Uterus (tissue), 4 donors: Measurements from ENCODE around the gene DDX5. TPM values are rescaled to one million over a fixed set of nuclear protein-coding genes. Genes with fewer than 3 reads are reported as not detected.
"Not testable (repeated sequence)": the region's sequence is repeated elsewhere in the genome, so short reads cannot be mapped to it uniquely, and the experiment has no call there.

ENCODE experiments used
- DNase-seq, 2 donors: peaks; one replicate each; pipeline ENCODE4 v3.0.0-alpha.2; 2019 to 2020
- H3K27ac ChIP-seq, 2 donors: fragments of 200-600 bp; sonication (generic); 1 replicate in 1 of 2; 2 replicates in 1 of 2; pipeline ENCODE4 v1.5.1; 2016 to 2018
- H3K27me3 ChIP-seq, 2 donors: fragments of 200-600 bp; sonication (generic); one replicate each; pipeline ENCODE4 v1.5.1; 2018 to 2019; ENCODE audit warnings: control low read depth in 1 of 2
- H3K36me3 ChIP-seq, 2 donors: fragments of 200-600 bp; sonication (generic); one replicate each; pipeline ENCODE4 v1.5.1; 2019; ENCODE audit warnings: control low read depth in 1 of 2
- H3K4me1 ChIP-seq, 2 donors: fragments of 200-600 bp; sonication (generic); one replicate each; pipeline ENCODE4 v1.5.1; 2018 to 2019; ENCODE audit warnings: control low read depth in 1 of 2
- H3K4me3 ChIP-seq, 2 donors: fragments of 200-600 bp; sonication (generic); 1 replicate in 1 of 2; 2 replicates in 1 of 2; pipeline ENCODE4 v1.5.1; 2018 to 2019; ENCODE audit warnings: mild to moderate bottlenecking in 1 of 2
- H3K9me3 ChIP-seq, 2 donors: fragments of 200-600 bp; sonication (generic); one replicate each; pipeline ENCODE4 v1.5.1; 2019; ENCODE audit warnings: control low read depth in 1 of 2
- CTCF ChIP-seq, 4 experiments: fragments of 200-600 bp in 2 of 4; fragments of 450-650 bp in 2 of 4; sonication (generic) in 2 of 4; IDR thresholded peaks; one replicate each; pipeline ENCODE4 v1.5.1; 2016 to 2019; ENCODE audit warnings: antibody characterized with exemption in 4 of 4, mild to moderate bottlenecking in 2 of 4, moderate library complexity in 1 of 4
- POLR2A ChIP-seq, 2 donors: fragments of 450-650 bp; IDR thresholded peaks; one replicate each; pipeline ENCODE4 v1.6.1; 2016; ENCODE audit warnings: antibody characterized with exemption in 2 of 2, mild to moderate bottlenecking in 1 of 2, moderate library complexity in 1 of 2
- intact Hi-C: fragments of 100-400 bp; cut with DNase I; formaldehyde crosslinking; loops from one replicate; pipeline ENCODE4 v1.15.1; 2023; ENCODE audit warnings: low total_unique reads
- total RNA-seq, 4 donors: library from RNA; depleted of rRNA in 3 of 4; stranded (reverse); fragments of >200 nt in 3 of 4; gene quantifications; one replicate each; pipeline versions ENCODE4 v1.1.0 to v1.2.4, GENCODE V29; 2014 to 2023
- donor health status: DM: yes; HTN: yes; CAD: no.

Gene DDX5
- total RNA-seq, 4 donors from 2014 or later, result 576 to 943 (median 602) TPM

GRCh38 chr17:64466019-64466735 lies 39.9 kb downstream of the DDX5 start:
- Histone ChIP-seq H3K4me3 (no peak overlapping the region), H3K36me3 (no peaks in the 10 kb centered on the region), H3K27ac (no peak overlapping the region), H3K4me1 (no peaks in the 10 kb centered on the region), H3K27me3 (no peaks in the 10 kb centered on the region), H3K9me3 (no peaks in the 10 kb centered on the region)
- intact Hi-C loops, result no loop called here
- no peak for TF ChIP-seq CTCF (IDR thresholded peaks at IDR 0.05)
- TF ChIP-seq POLR2A (IDR thresholded peaks at IDR 0.05), result no peak
- no peak for DNase-seq

GRCh38 chr17:64461788-64462187 lies 44.3 kb downstream of the DDX5 start:
- H3K4me1 ChIP-seq, result no peaks in the 10 kb centered on the region
- DNase-seq, result no peak
- intact Hi-C loops, result no loop called here
- H3K27ac ChIP-seq, result no peak overlapping the region
- no peaks in the 10 kb centered on the region for H3K27me3 ChIP-seq
- no peak overlapping the region for H3K4me3 ChIP-seq
- no peaks in the 10 kb centered on the region for H3K9me3 ChIP-seq
- no peak for TF ChIP-seq CTCF (IDR thresholded peaks at IDR 0.05)
- no peak for TF ChIP-seq POLR2A (IDR thresholded peaks at IDR 0.05)
- H3K36me3 ChIP-seq, result no peaks in the 10 kb centered on the region

- Histone ChIP-seq H3K27ac (peak overlapping the region in 1 of 2 donors; percentile 18), H3K9me3 (no peaks in the 10 kb centered on the region), H3K4me3 (no peak overlapping the region), H3K4me1 (no peaks in the 10 kb centered on the region), H3K27me3 (no peaks in the 10 kb centered on the region), H3K36me3 (no peaks in the 10 kb centered on the region)
- DNase-seq, result no peak
- TF ChIP-seq CTCF (IDR thresholded peaks at IDR 0.05), result no peak
- TF ChIP-seq POLR2A (IDR thresholded peaks at IDR 0.05), result no peak
- intact Hi-C loops, result no loop called here
Observed at GRCh38 chr17:64460955-64461354, 45.1 kb downstream of the DDX5 start.

- H3K36me3 ChIP-seq, H3K4me1 ChIP-seq, DNase-seq, H3K27me3 ChIP-seq, H3K27ac ChIP-seq, H3K4me3 ChIP-seq, H3K9me3 ChIP-seq, intact Hi-C loops: not testable (repeated sequence)
Observed at GRCh38 chr17:64459818-64460217, 46.3 kb downstream of the DDX5 start.

- intact Hi-C loops, result no loop called here
- no peak for TF ChIP-seq POLR2A (IDR thresholded peaks at IDR 0.05)
- no peak for TF ChIP-seq CTCF (IDR thresholded peaks at IDR 0.05)
- no peaks in the 10 kb centered on the region for H3K27me3 ChIP-seq
Observed at GRCh38 chr17:64459284-64459747, 46.8 kb downstream of the DDX5 start.

More at GRCh38 chr17:64459284-64459747, 46.8 kb downstream of the DDX5 start:
- no peaks in the 10 kb centered on the region for H3K36me3 ChIP-seq
- H3K4me3 ChIP-seq, result no peak overlapping the region
- no peaks in the 10 kb centered on the region for H3K4me1 ChIP-seq
- DNase-seq, result no peak
- no peaks in the 10 kb centered on the region for H3K9me3 ChIP-seq
- no peak overlapping the region for H3K27ac ChIP-seq
